HepG2 (cell line): ENCODE results near the gene TGM2. TPM values are rescaled to one million over a fixed set of nuclear protein-coding genes. Genes with fewer than 3 reads are reported as not detected.

Source experiments
- FOSL2 ChIP-seq: sonication (generic); formaldehyde crosslinking; IDR thresholded peaks from 2 replicates; pipeline ENCODE4 v1.4.0; 2020; ENCODE audit warnings: missing genetic modification reagents
- GABPB1 ChIP-seq: IDR thresholded peaks from 2 replicates; pipeline ENCODE4 v1.6.1; 2016; ENCODE audit warnings: mild to moderate bottlenecking, missing genetic modification reagents, moderate library complexity, missing compliant biosample characterization
- POLR2G ChIP-seq: fragments of 200-400 bp; formaldehyde crosslinking; IDR thresholded peaks from 2 replicates; pipeline ENCODE4 v1.6.1; 2018; ENCODE audit warnings: mild to moderate bottlenecking, low read depth, low read length, moderate library complexity
- RXRA ChIP-seq: sonication (generic); formaldehyde crosslinking; IDR thresholded peaks from 2 replicates; pipeline ENCODE4 v1.5.1; 2020; ENCODE audit warnings: missing genetic modification reagents
- TSC22D2 ChIP-seq: sonication (generic); formaldehyde crosslinking; IDR thresholded peaks from 2 replicates; pipeline ENCODE4 v1.5.1; 2020; ENCODE audit warnings: missing genetic modification reagents, mild to moderate bottlenecking, borderline replicate concordance
- ZFP36L2 ChIP-seq: sonication (generic); formaldehyde crosslinking; IDR thresholded peaks from 2 replicates; pipeline ENCODE4 v1.4.0; 2020; ENCODE audit warnings: missing genetic modification reagents
- ZFP41 ChIP-seq: sonication (generic); formaldehyde crosslinking; IDR thresholded peaks from 2 replicates; pipeline ENCODE4 v1.4.0; 2020; ENCODE audit warnings: mild to moderate bottlenecking, missing genetic modification reagents, borderline replicate concordance
- ZIK1 ChIP-seq: sonication (generic); formaldehyde crosslinking; IDR thresholded peaks from 2 replicates; pipeline ENCODE4 v1.5.0; 2020; ENCODE audit warnings: mild to moderate bottlenecking, low read depth, missing genetic modification reagents, borderline replicate concordance
- ZNF383 ChIP-seq: sonication (generic); formaldehyde crosslinking; IDR thresholded peaks from 2 replicates; pipeline ENCODE4 v1.4.0; 2020; ENCODE audit warnings: missing genetic modification reagents, mild to moderate bottlenecking, borderline replicate concordance
- ZNF430 ChIP-seq: sonication (generic); formaldehyde crosslinking; IDR thresholded peaks from 2 replicates; pipeline ENCODE4 v1.9.0; 2021; ENCODE audit warnings: mild to moderate bottlenecking, missing genetic modification reagents
- ZNF446 ChIP-seq: sonication (generic); formaldehyde crosslinking; IDR thresholded peaks from 2 replicates; pipeline ENCODE4 v1.5.0; 2020; ENCODE audit warnings: mild to moderate bottlenecking, missing genetic modification reagents
- ZNF556 ChIP-seq: sonication (generic); formaldehyde crosslinking; IDR thresholded peaks from 2 replicates; pipeline ENCODE4 v1.4.0; 2020; ENCODE audit warnings: mild to moderate bottlenecking, missing genetic modification reagents, borderline replicate concordance
- polyA plus RNA-seq, 8 experiments: library from polyadenylated mRNA; depleted of rRNA in 3 of 8; stranded (reverse) in 7 of 8; unstranded in 1 of 8; fragments of >200 nt; fragmentation: Illumina TruSeq in 4 of 8; extraction: Trizol in 4 of 8; gene quantifications; 2 replicates each; pipeline versions ENCODE4 v1.2.1 to v1.2.3, GENCODE V29; 2011 to 2016; ENCODE audit warnings: low read depth in 4 of 8, missing spikeins in 1 of 8, mixed read lengths in 1 of 8; ENCODE audit not compliant: insufficient read depth in 1 of 8
- total RNA-seq, 5 experiments: library from RNA; depleted of rRNA; stranded (reverse); fragments of >200 nt; fragmentation: Illumina TruSeq; extraction: Trizol; gene quantifications; 2 replicates each; pipeline ENCODE4 v1.2.3, GENCODE V29; 2016; ENCODE audit warnings: low read depth in 1 of 5
- TF ChIP-seq, protein P1 (sequence below): sonication (generic); formaldehyde crosslinking; IDR thresholded peaks from 2 replicates; pipeline ENCODE4 v1.5.0; 2020; ENCODE audit warnings: mild to moderate bottlenecking, missing genetic modification reagents
- TF ChIP-seq, protein P2 (sequence below): sonication (generic); formaldehyde crosslinking; IDR thresholded peaks from 2 replicates; pipeline ENCODE4 v1.8.1; 2023; ENCODE audit warnings: mild to moderate bottlenecking, moderate library complexity, missing genetic modification reagents
- TF ChIP-seq, protein P3 (sequence below): sonication (generic); formaldehyde crosslinking; IDR thresholded peaks from 2 replicates; pipeline ENCODE4 v1.5.0; 2020; ENCODE audit warnings: missing genetic modification reagents, mild to moderate bottlenecking, borderline replicate concordance
- TF ChIP-seq, protein P4 (sequence below): sonication (generic); formaldehyde crosslinking; IDR thresholded peaks from 2 replicates; pipeline ENCODE4 v1.4.0; 2020; ENCODE audit warnings: mild to moderate bottlenecking, missing genetic modification reagents
- TF ChIP-seq, protein P5 (sequence below), 2 experiments: fragments of 450-650 bp in 1 of 2; sonication (generic) in 1 of 2; formaldehyde crosslinking; IDR thresholded peaks; 2 replicates each; pipeline versions ENCODE4 v1.5.0 to v1.8.0; 2020 to 2022; ENCODE audit warnings: mild to moderate bottlenecking in 1 of 2, missing genetic modification reagents in 1 of 2
- TF ChIP-seq, protein P6 (sequence below): sonication (generic); formaldehyde crosslinking; conservative IDR thresholded peaks from 2 replicates; pipeline ENCODE4 v1.4.0; 2020; ENCODE audit warnings: missing genetic modification reagents
- TF ChIP-seq, protein P7 (sequence below): sonication (generic); formaldehyde crosslinking; IDR thresholded peaks from 2 replicates; pipeline ENCODE4 v1.4.0; 2020; ENCODE audit warnings: mild to moderate bottlenecking, low read depth, missing genetic modification reagents

TGM2 gene
- total and polyA plus RNA-seq, 2 of the 13 experiments (the other 11 are each of a cell fraction or from before 2014, with no cell fraction given), result 4.2 to 46.4 TPM

DNA sequence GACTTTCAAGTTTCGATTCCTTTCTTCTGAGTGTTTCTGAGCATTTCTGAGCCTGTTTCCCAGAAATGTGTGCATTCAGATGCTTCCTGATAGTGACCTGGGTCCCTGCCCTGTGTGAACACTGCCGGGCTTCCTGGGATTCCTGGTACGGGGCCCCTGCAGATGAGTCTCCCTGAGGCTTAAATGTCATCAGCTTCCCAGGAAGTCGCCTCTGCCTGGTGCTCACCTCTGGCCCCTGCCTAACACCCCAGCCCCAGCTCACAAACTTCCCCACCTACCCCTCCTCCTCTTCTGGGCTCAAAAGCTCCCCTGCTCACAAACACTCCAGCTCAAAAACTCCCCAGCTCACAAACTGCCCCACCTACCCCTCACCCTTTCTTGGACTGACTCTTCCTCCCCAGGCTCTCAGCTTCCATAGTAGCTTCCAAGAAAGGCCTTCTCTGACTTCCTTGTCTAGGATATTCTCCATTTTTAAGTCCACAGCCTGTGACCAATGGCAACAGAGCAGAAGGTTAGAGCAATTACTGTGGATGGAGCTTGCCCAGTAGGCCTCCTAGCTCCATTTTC lies 42.0 kb downstream of the TGM2 start (continued):
- TF ChIP-seq, protein P1, sequence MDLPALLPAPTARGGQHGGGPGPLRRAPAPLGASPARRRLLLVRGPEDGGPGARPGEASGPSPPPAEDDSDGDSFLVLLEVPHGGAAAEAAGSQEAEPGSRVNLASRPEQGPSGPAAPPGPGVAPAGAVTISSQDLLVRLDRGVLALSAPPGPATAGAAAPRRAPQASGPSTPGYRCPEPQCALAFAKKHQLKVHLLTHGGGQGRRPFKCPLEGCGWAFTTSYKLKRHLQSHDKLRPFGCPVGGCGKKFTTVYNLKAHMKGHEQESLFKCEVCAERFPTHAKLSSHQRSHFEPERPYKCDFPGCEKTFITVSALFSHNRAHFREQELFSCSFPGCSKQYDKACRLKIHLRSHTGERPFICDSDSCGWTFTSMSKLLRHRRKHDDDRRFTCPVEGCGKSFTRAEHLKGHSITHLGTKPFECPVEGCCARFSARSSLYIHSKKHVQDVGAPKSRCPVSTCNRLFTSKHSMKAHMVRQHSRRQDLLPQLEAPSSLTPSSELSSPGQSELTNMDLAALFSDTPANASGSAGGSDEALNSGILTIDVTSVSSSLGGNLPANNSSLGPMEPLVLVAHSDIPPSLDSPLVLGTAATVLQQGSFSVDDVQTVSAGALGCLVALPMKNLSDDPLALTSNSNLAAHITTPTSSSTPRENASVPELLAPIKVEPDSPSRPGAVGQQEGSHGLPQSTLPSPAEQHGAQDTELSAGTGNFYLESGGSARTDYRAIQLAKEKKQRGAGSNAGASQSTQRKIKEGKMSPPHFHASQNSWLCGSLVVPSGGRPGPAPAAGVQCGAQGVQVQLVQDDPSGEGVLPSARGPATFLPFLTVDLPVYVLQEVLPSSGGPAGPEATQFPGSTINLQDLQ (CRISPR knock-in tag), result no peak
- TF ChIP-seq ZNF446 (CRISPR knock-in tag) (no peak), POLR2G (no peak), GABPB1 (CRISPR knock-in tag) (peak; percentile 59; the same call in 1 of the 2 replicates), ZNF430 (CRISPR knock-in tag) (no peak), ZIK1 (CRISPR knock-in tag) (no peak), TSC22D2 (CRISPR knock-in tag) (peak; percentile 69; the same call in 1 of the 2 replicates), ZFP36L2 (CRISPR knock-in tag) (no peak), FOSL2 (CRISPR knock-in tag) (peak; percentile 80), ZFP41 (no peak), ZNF556 (CRISPR knock-in tag) (no peak), ZNF383 (CRISPR knock-in tag) (no peak), RXRA (CRISPR knock-in tag) (peak; percentile 77; the same call in 1 of the 2 replicates)
- TF ChIP-seq, protein P2, sequence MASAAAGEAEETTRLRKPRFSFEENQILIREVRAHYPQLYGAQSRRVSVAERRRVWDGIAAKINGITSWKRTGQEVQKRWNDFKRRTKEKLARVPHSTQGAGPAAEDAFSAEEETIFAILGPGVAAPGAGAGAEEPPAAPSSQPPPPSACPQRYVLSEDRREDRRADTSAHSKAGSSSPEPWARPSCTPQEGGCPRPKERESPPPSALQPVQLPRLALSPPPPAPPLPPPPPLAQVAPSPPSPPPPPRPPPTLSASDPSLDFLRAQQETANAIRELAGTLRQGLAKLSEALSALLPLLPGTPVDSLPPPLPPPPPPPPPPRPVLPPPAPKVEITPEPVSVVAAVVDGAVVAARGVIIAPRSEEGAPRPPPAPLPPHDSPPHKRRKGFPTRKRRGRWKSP (CRISPR knock-in tag), result peak; percentile 83; the same call in 1 of the 2 replicates
- TF ChIP-seq, protein P3, sequence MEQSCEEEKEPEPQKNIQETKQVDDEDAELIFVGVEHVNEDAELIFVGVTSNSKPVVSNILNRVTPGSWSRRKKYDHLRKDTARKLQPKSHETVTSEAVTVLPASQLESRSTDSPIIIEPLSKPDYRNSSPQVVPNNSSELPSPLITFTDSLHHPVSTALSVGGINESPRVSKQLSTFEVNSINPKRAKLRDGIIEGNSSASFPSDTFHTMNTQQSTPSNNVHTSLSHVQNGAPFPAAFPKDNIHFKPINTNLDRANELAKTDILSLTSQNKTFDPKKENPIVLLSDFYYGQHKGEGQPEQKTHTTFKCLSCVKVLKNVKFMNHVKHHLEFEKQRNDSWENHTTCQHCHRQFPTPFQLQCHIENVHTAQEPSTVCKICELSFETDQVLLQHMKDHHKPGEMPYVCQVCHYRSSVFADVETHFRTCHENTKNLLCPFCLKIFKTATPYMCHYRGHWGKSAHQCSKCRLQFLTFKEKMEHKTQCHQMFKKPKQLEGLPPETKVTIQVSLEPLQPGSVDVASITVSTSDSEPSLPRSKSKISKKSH (CRISPR knock-in tag), result no peak
- TF ChIP-seq, protein P4, sequence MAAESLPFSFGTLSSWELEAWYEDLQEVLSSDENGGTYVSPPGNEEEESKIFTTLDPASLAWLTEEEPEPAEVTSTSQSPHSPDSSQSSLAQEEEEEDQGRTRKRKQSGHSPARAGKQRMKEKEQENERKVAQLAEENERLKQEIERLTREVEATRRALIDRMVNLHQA (CRISPR knock-in tag), result no peak
- TF ChIP-seq, protein P5, sequence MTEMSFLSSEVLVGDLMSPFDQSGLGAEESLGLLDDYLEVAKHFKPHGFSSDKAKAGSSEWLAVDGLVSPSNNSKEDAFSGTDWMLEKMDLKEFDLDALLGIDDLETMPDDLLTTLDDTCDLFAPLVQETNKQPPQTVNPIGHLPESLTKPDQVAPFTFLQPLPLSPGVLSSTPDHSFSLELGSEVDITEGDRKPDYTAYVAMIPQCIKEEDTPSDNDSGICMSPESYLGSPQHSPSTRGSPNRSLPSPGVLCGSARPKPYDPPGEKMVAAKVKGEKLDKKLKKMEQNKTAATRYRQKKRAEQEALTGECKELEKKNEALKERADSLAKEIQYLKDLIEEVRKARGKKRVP (CRISPR knock-in tag; IDR thresholded peaks at IDR 0.05), result peak in 1 of 2 experiments; percentile 89; a peak in 2 of 4 replicates
- TF ChIP-seq, protein P6, sequence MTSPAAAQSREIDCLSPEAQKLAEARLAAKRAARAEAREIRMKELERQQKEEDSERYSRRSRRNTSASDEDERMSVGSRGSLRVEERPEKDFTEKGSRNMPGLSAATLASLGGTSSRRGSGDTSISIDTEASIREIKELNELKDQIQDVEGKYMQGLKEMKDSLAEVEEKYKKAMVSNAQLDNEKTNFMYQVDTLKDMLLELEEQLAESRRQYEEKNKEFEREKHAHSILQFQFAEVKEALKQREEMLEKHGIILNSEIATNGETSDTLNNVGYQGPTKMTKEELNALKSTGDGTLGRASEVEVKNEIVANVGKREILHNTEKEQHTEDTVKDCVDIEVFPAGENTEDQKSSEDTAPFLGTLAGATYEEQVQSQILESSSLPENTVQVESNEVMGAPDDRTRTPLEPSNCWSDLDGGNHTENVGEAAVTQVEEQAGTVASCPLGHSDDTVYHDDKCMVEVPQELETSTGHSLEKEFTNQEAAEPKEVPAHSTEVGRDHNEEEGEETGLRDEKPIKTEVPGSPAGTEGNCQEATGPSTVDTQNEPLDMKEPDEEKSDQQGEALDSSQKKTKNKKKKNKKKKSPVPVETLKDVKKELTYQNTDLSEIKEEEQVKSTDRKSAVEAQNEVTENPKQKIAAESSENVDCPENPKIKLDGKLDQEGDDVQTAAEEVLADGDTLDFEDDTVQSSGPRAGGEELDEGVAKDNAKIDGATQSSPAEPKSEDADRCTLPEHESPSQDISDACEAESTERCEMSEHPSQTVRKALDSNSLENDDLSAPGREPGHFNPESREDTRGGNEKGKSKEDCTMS (CRISPR knock-in tag), result no peak
- TF ChIP-seq, protein P7, sequence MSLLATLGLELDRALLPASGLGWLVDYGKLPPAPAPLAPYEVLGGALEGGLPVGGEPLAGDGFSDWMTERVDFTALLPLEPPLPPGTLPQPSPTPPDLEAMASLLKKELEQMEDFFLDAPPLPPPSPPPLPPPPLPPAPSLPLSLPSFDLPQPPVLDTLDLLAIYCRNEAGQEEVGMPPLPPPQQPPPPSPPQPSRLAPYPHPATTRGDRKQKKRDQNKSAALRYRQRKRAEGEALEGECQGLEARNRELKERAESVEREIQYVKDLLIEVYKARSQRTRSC, result no peak
